Endothelial cell of umbilical vein (primary cell): ENCODE results near the gene CXCL17. TPM values are rescaled to one million over a fixed set of nuclear protein-coding genes. Genes with fewer than 3 reads are reported as not detected.
A peak's percentile ranks its signal among the peaks of the same experiment; 100 is the strongest.

Experiments used
- BruUV-seq: library from RNA; stranded (reverse); fragments of 400-500 nt; replicated peaks from 2 replicates; lab custom pipeline; 2021; lab: Mats Ljungman, UMichigan
- CTCF ChIA-PET: fragments of 300-600, 350-600 bp; sonication (Branson Sonifier 250); formaldehyde crosslinking; loops from one replicate; lab custom pipeline; 2021; ENCODE audit warnings: antibody characterized with exemption, inconsistent platforms; lab: Charles Lee
- POLR2A ChIA-PET: fragments of 300-600, 350-600 bp; sonication (Branson Sonifier 250); formaldehyde crosslinking; loops from one replicate; lab custom pipeline; 2021; ENCODE audit warnings: antibody characterized with exemption, inconsistent platforms; lab: Charles Lee
- DNase-seq: peaks from one replicate; pipeline ENCODE4 v3.0.0-alpha.2; 2011; ENCODE audit warnings: low read depth, low spot score
- FAIRE-seq: peaks from 2 replicates; lab custom pipeline; 2011; peaks lifted over from hg19 to GRCh38; lab: Jason Lieb, UNC
- H2AFZ ChIP-seq: 2 replicates; pipeline ENCODE4 v1.6.0; 2012; ENCODE audit warnings: low read depth, low read length, control low read depth, inconsistent platforms
- H3K27ac ChIP-seq: 2 replicates; pipeline ENCODE4 v1.5.1; 2011; ENCODE audit warnings: low read depth, mild to moderate bottlenecking, control low read depth, low read length, moderate library complexity; ENCODE audit not compliant: insufficient read depth
- H3K27me3 ChIP-seq, 2 experiments: 2 replicates each; pipeline versions ENCODE4 v1.6.0 to v1.6.1; 2011; ENCODE audit warnings: low read length in 2 of 2, mixed read lengths in 1 of 2; ENCODE audit not compliant: control insufficient read depth in 2 of 2, insufficient read depth in 2 of 2
- H3K36me3 ChIP-seq, 2 experiments: 2 replicates in 1 of 2; 3 replicates in 1 of 2; pipeline ENCODE4 v1.5.1; 2011; ENCODE audit warnings: low read length in 2 of 2, mild to moderate bottlenecking in 1 of 2, moderate library complexity in 1 of 2; ENCODE audit not compliant: control insufficient read depth in 2 of 2, insufficient read depth in 2 of 2; ENCODE audit errors: extremely low read depth in 1 of 2
- H3K4me1 ChIP-seq: 3 replicates; pipeline ENCODE4 v1.5.1; 2011; ENCODE audit warnings: mild to moderate bottlenecking, low read length; ENCODE audit not compliant: control insufficient read depth, insufficient read depth; ENCODE audit errors: extremely low read depth
- H3K4me2 ChIP-seq: 2 replicates; pipeline ENCODE4 v1.6.1; 2011; ENCODE audit warnings: low read length, control low read depth, mixed read lengths; ENCODE audit not compliant: insufficient read depth
- H3K4me3 ChIP-seq, 3 experiments: fragments of 200-600 bp in 1 of 3; sonication (generic), shearing (Covaris generic) in 1 of 3; replicated peaks in 1 of 3; 2 replicates each; pipeline ENCODE4 v1.5.1; 2011 to 2016; ENCODE audit warnings: control low read depth in 3 of 3, low read length in 3 of 3, mild to moderate bottlenecking in 2 of 3, inconsistent platforms in 1 of 3, low read depth in 1 of 3, moderate library complexity in 1 of 3; ENCODE audit not compliant: insufficient read depth in 1 of 3
- H3K79me2 ChIP-seq: 2 replicates; pipeline ENCODE4 v1.6.0; 2012; ENCODE audit warnings: low read length, inconsistent platforms; ENCODE audit not compliant: control insufficient read depth, insufficient read depth
- H3K9ac ChIP-seq: replicated peaks from 2 replicates; pipeline ENCODE3; 2011; ENCODE audit warnings: low read length, control low read depth; ENCODE audit not compliant: insufficient read depth; ENCODE audit errors: extremely low read depth
- H3K9me1 ChIP-seq: replicated peaks from 3 replicates; pipeline ENCODE4 v1.6.0; 2011; ENCODE audit warnings: mild to moderate bottlenecking, low read length; ENCODE audit not compliant: control insufficient read depth, insufficient read depth; ENCODE audit errors: extremely low read depth
- H3K9me3 ChIP-seq: replicated peaks from 2 replicates; pipeline ENCODE4 v1.5.1; 2012; ENCODE audit warnings: low read length, inconsistent platforms; ENCODE audit not compliant: control insufficient read depth, insufficient read depth
- H4K20me1 ChIP-seq: replicated peaks from 2 replicates; pipeline ENCODE3; 2011; ENCODE audit warnings: mild to moderate bottlenecking, low read length; ENCODE audit not compliant: control insufficient read depth, insufficient read depth; ENCODE audit errors: extremely low read depth
- CTCF ChIP-seq, 2 donors: IDR thresholded peaks; 1 replicate in 1 of 2; 2 replicates in 1 of 2; pipeline ENCODE4 v1.5.1; 2011; ENCODE audit warnings: low read length in 2 of 2, mild to moderate bottlenecking in 2 of 2, moderate library complexity in 2 of 2, control low read depth in 1 of 2, inconsistent platforms in 1 of 2, low read depth in 1 of 2; ENCODE audit not compliant: insufficient read depth in 1 of 2; ENCODE audit errors: extremely low read depth in 1 of 2
- EZH2 ChIP-seq: IDR thresholded peaks from 2 replicates; pipeline ENCODE4 v1.6.1; 2012; ENCODE audit warnings: borderline replicate concordance, low read depth, mild to moderate bottlenecking, moderate library complexity, low read length, inconsistent platforms; ENCODE audit not compliant: severe bottlenecking
- GATA2 ChIP-seq: IDR thresholded peaks from 2 replicates; pipeline ENCODE4 v1.7.0; 2011; ENCODE audit warnings: low read depth, mild to moderate bottlenecking, moderate library complexity, mixed read lengths, low read length; ENCODE audit not compliant: insufficient read length, insufficient read depth
- JUN ChIP-seq: IDR thresholded peaks from 2 replicates; pipeline ENCODE4 v1.6.1; 2011; ENCODE audit warnings: borderline replicate concordance, low read depth; ENCODE audit not compliant: insufficient read length, insufficient read depth
- MAX ChIP-seq: IDR thresholded peaks from 2 replicates; pipeline ENCODE4 v1.6.1; 2011; ENCODE audit not compliant: insufficient read depth, insufficient read length
- MYC ChIP-seq: IDR thresholded peaks from one replicate; pipeline ENCODE4 v1.6.1; 2011; ENCODE audit warnings: mild to moderate bottlenecking, low read depth, low read length
- POLR2AphosphoS5 ChIP-seq: IDR thresholded peaks from 2 replicates; pipeline ENCODE4 v1.6.1; 2012; ENCODE audit warnings: low read depth, mild to moderate bottlenecking, control low read depth, low read length, moderate library complexity; ENCODE audit not compliant: insufficient read depth
- dilution Hi-C: fragments of 300-500 bp; cut with MboI; formaldehyde crosslinking; loops from one replicate; pipeline ENCODE4 v1.15.0; 2019; ENCODE audit warnings: low sequenced_read_pairs; ENCODE audit not compliant: extremely low pct_ligation_motif_present
- intact Hi-C: fragments of 100-400 bp; cut with micrococcal nuclease; formaldehyde crosslinking; loops from one replicate; pipeline ENCODE4 v1.10.0; 2022
- polyA plus RNA-seq, 4 experiments: library from polyadenylated mRNA; depleted of rRNA in 3 of 4; stranded (reverse) in 3 of 4; unstranded in 1 of 4; fragments of >200 nt; gene quantifications; 2 replicates each; pipeline versions ENCODE4 v1.2.1 to v1.2.3, GENCODE V29; 2011 to 2012; ENCODE audit warnings: missing spikeins in 1 of 4
- total RNA-seq: library from RNA; stranded (reverse); gene quantifications from 2 replicates; pipeline ENCODE4 v1.2.3, GENCODE V29; 2021

The CXCL17 gene
- total and polyA plus RNA-seq, 2 donors (not counting 3 experiments of a cell fraction or from before 2014, with no cell fraction given), result not detected

DNA sequence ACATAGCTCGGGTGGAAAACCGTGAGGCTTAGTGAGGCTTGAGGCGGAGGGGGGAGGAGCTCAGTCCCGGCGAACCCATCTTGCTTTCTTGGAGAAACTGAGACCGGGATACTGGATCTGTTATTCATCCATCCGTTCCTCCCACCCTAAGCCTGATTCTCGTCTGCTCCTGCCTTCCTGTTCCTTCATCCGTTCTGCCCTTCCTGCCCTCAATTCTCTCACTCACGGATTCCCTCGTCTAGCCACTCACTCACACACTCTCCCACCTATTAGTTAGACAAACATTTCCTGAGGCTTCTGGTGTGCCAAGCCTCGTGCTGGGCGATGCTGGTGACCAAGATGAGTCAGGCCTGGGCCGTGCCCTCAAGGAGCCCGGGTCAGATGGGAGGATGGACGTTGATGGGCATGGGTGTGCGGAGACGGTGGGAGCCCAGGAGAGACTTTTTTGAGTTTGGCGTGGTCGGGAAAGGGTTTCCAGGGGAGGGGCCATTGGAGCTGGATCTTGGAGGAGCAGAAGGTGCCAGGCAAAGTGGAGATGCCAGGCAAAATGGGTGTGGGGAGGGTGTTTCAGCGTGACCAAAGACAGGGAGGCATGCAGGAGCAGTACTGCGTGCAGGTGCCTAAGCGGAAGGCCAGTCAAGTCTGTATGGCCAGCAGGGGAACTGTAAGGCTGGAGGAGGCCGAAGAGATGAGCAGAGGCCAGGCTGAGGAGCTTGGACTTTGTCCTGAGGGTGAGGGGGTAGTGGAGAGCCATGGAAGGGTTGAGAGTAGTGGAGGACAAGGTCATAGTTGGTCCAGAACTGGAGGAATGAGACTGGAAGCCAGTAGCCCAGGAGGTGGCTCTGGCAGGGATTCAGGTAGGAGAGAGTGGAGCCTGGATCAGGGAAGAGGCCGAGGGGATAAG, 45.2 kb downstream of the CXCL17 start:
- TSS peak; percentile 95 for BruUV-seq
- H4K20me1 ChIP-seq, result no peaks in the 10 kb centered on the region
- no peaks in the 10 kb centered on the region for H3K9me1 ChIP-seq
- peak overlapping the region; percentile 36 to 73 (median 49) for H3K4me3 ChIP-seq
- FAIRE-seq (no peak), DNase-seq (no peak)
- H3K9me3 ChIP-seq, result no peaks in the 10 kb centered on the region
- dilution Hi-C loops, result no loop called here
- H2AFZ ChIP-seq, result peak overlapping the region; percentile 85
- peaks cover 17% of the 10 kb centered on the region for H3K4me1 ChIP-seq
- CTCF ChIA-PET, result interaction anchor here (1.0 to 1.7 kb wide), 9 partner anchors 10 to 289 kb away, joined by 3 to 8 read pairs (median 3); partner anchors contain the start of gene POU2F2
- peaks cover 6% of the 10 kb centered on the region for H3K79me2 ChIP-seq
- peak overlapping the region; percentile 68 for H3K4me2 ChIP-seq
- intact Hi-C loops, result loop anchor here (1.0 to 5.0 kb wide), 4 partner anchors 26 to 265 kb away; partner anchors contain the start of genes MEGF8 and POU2F2
- H3K9ac ChIP-seq, result peak overlapping the region; percentile 85
- H3K36me3 ChIP-seq, result no peaks in the 10 kb centered on the region
- peak overlapping the region; percentile 67 for H3K27ac ChIP-seq
- POLR2A ChIA-PET, result interaction anchor here (1.3 kb wide), 1 partner anchor 11 kb away, joined by 4 read pairs; no protein-coding TSS in a partner anchor
- no peaks in the 10 kb centered on the region for H3K27me3 ChIP-seq
- no peak for TF ChIP-seq CTCF (IDR thresholded peaks at IDR 0.05; ENCODE audit: extremely low read depth in 1 of 2, insufficient read depth in 1 of 2, low read depth in 1 of 2, low read length in 2 of 2)
- no peak for TF ChIP-seq MAX
- TF ChIP-seq GATA2, result no peak
- TF ChIP-seq JUN, result no peak
- no peak for TF ChIP-seq POLR2AphosphoS5
- no peak for TF ChIP-seq EZH2
- TF ChIP-seq MYC, result no peak
